GM23248 (cell line): Measurements from ENCODE around the gene APCDD1.

Experiments
- EZH2 ChIP-seq: fragments of 200-600 bp; sonication (generic); IDR thresholded peaks from 2 replicates; pipeline ENCODE4 v1.6.1; 2018; ENCODE audit warnings: antibody characterized with exemption, mild to moderate bottlenecking; ENCODE audit not compliant: insufficient read depth, poor library complexity, severe bottlenecking
- EZH2phosphoT487 ChIP-seq: fragments of 200-600 bp; sonication (generic); IDR thresholded peaks from 2 replicates; pipeline ENCODE4 v1.6.1; 2018; ENCODE audit warnings: antibody characterized with exemption, moderate library complexity, mild to moderate bottlenecking, low read depth; ENCODE audit not compliant: insufficient read depth

DNA sequence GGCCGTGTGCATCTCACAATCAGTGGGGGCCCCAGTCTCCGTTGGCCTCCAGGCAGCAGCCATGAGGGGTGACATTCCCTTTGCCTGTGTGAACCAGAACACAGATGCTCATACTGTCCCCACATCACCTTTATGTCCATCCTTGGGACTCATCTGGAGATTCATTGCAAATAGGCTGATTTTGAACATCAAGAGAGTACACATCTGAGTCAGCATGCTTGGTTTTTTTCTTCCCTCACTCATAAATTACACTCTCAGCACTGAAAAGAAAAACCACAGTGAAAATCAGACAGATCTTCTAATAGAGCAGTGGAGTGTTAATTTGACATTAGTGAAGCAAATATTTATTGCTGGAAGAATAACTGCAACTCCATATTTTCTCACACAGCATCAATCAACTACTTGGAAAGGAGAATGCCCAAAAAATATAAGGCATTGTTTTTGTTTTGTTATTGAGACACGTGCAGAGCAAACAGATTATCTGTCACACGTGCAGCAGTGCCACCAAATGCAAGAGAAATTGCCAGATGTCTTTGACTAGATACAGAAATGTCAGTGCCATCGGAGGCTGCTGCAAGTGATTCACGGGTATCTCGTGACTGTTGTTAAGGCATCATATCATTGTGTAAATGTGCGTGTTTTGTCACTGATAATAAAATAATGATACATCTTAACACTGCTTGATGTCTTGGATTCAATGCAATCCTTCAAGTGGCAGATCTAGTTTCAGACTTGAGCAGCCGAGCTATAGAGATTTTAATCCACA lies 10.9 kb downstream of the APCDD1 start:
- no peak for TF ChIP-seq EZH2phosphoT487
- TF ChIP-seq EZH2 = no peak
